ENCODE data around the gene RHCG.

GRCh38 chr15:89428246-89428645 is 68.1 kb downstream of the RHCG start:
- TF ChIP-seq CTCF (IDR thresholded peaks at IDR 0.05): no peak
- TF ChIP-seq ZFX (IDR thresholded peaks at IDR 0.05; ENCODE audit: borderline replicate concordance): no peak

Measured in 22Rv1 (cell line).